Activated CD8-positive, alpha-beta T cell treated with anti-CD3 and anti-CD28 coated beads, Interleukin-2, amount 10 ng/mL, durations not matched to agents 7 days and 5 days (primary cell): ENCODE results near the gene ATG4D. TPM values are rescaled to one million over a fixed set of nuclear protein-coding genes. Genes with fewer than 3 reads are reported as not detected.
A peak's percentile ranks its signal among the peaks of the same experiment; 100 is the strongest.
"Not testable (repeated sequence)": the region's sequence is repeated elsewhere in the genome, so short reads cannot be mapped to it uniquely, and the experiment has no call there.

Experiments
- ATAC-seq: fragments of 150-1000 bp; cut with Tn5 transposase; one replicate; pipeline ENCODE4 v1.10.0; 2021; ENCODE audit warnings: moderate library complexity
- CTCF ChIA-PET: fragments of 350-600 bp; sonication (Branson Sonifier 250); formaldehyde crosslinking; loops from one replicate; lab custom pipeline; 2021; ENCODE audit warnings: antibody characterized with exemption; lab: Charles Lee
- POLR2A ChIA-PET: fragments of 350-600 bp; sonication (Branson Sonifier 250); formaldehyde crosslinking; loops from one replicate; lab custom pipeline; 2021; ENCODE audit warnings: antibody characterized with exemption; lab: Charles Lee
- DNase-seq: peaks from one replicate; pipeline ENCODE4 v3.0.0-alpha.2; 2020
- H3K27ac Mint-ChIP-seq: one replicate; pipeline ENCODE4 v1.8.0; 2021; ENCODE audit warnings: mild to moderate bottlenecking, mixed read lengths
- H3K27me3 Mint-ChIP-seq: one replicate; pipeline ENCODE4 v1.8.0; 2021; ENCODE audit warnings: low read depth, mixed read lengths
- H3K36me3 Mint-ChIP-seq: one replicate; pipeline ENCODE4 v1.8.0; 2021; ENCODE audit warnings: low read depth, mixed read lengths
- H3K4me1 Mint-ChIP-seq: one replicate; pipeline ENCODE4 v1.8.0; 2021; ENCODE audit warnings: low read depth, mixed read lengths
- H3K4me3 Mint-ChIP-seq: one replicate; pipeline ENCODE4 v1.8.0; 2021; ENCODE audit warnings: mild to moderate bottlenecking, mixed read lengths
- H3K9me3 Mint-ChIP-seq: one replicate; pipeline ENCODE4 v1.8.0; 2022; ENCODE audit warnings: mixed read lengths; ENCODE audit not compliant: insufficient read depth
- total RNA-seq, 2 experiments: library from RNA; stranded (reverse); gene quantifications; one replicate each; pipeline ENCODE4 v1.2.3, GENCODE V29; 2021

The ATG4D gene
- total RNA-seq, 2 experiments from 2014 or later, result 46.1 to 46.9 TPM

- Mint-ChIP-seq H3K27me3 (peaks cover 20% of the 10 kb centered on the region), H3K4me1 (peaks cover 13% of the 10 kb centered on the region)
- H3K36me3 Mint-ChIP-seq, CTCF ChIA-PET, POLR2A ChIA-PET, H3K27ac Mint-ChIP-seq, H3K9me3 Mint-ChIP-seq, H3K4me3 Mint-ChIP-seq, ATAC-seq, DNase-seq: not testable (repeated sequence)
Observed at GRCh38 chr19:10539016-10539415, 4.7 kb upstream of the ATG4D start.

DNA sequence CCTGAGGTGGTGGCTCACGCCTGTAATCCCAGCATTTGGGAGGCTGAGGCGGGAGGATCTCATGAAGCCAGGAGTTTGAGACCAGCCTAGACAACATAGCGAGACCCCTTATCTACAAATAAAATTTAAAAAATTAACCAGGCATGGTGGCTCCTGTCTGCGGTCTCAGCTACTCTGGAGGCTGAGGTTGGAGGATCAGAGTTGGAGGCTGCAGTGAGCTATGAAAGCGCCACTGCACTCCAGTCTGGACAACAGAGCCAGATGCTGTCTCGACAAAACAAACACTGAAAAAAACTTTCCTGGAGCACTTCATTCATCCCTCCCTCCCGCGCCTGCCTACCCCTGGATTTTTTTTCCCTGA is 665 bp upstream of the ATG4D start:
- Mint-ChIP-seq H3K4me3 (peak overlapping the region; percentile 73), H3K9me3 (no peaks in the 10 kb centered on the region), H3K36me3 (peaks cover 13% of the 10 kb centered on the region), H3K27me3 (peaks cover 19% of the 10 kb centered on the region), H3K4me1 (peaks cover 24% of the 10 kb centered on the region), H3K27ac (no peak overlapping the region)
- ChIA-PET POLR2A (interaction anchor here (0.6 to 1.1 kb wide), 6 partner anchors 11 to 87 kb away, joined by 3 to 5 read pairs (median 4); partner anchors contain the start of genes KEAP1 and KRI1), CTCF (interaction anchor here (1.0 to 3.3 kb wide), 10 partner anchors 19 to 159 kb away, joined by 3 to 34 read pairs (median 6); partner anchors contain the start of genes CDKN2D, KRI1 and QTRT1)
- DNase-seq (no peak), ATAC-seq (no peak)

GRCh38 chr19:10544242-10544752 is 593 bp downstream of the ATG4D start:
- ATAC-seq, result peak; percentile 26
- CTCF ChIA-PET, result interaction anchor here (1.0 to 1.2 kb wide), 2 partner anchors 23 to 33 kb away, joined by 3 read pairs; no protein-coding TSS in a partner anchor
- POLR2A ChIA-PET, result interaction anchor here (1.2 to 1.5 kb wide), 3 partner anchors 10 to 22 kb away, joined by 3 to 6 read pairs (median 5); partner anchors contain the start of gene KRI1
- Mint-ChIP-seq H3K36me3 (peaks cover 24% of the 10 kb centered on the region), H3K4me3 (peak overlapping the region; percentile 90), H3K9me3 (no peaks in the 10 kb centered on the region), H3K4me1 (peaks cover 17% of the 10 kb centered on the region), H3K27me3 (peaks cover 9% of the 10 kb centered on the region), H3K27ac (peak overlapping the region; percentile 88)
- peak; percentile 48 for DNase-seq

DNA sequence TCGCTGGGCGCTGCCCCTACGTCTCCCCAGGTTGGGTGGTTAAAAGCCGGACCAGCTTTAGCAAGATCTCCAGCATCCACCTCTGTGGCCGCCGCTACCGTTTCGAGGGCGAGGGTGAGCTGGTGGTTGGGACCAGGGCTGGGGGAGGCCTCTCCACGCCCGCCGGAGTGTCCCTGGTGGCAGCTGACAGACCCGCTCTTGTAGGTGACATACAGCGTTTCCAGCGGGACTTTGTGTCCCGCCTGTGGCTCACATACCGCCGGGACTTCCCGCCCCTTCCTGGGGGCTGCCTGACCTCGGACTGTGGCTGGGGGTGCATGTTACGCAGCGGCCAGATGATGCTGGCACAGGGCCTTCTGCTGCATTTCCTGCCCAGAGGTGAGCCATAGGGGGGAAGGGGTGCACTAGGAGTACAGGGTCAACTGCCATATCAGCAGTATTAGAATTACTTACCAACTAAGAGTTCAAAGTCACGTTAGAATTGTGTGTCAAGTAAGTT is 1.1 kb downstream of the ATG4D start:
- H3K9me3 Mint-ChIP-seq, result no peaks in the 10 kb centered on the region
- H3K4me1 Mint-ChIP-seq, result peaks cover 17% of the 10 kb centered on the region
- CTCF ChIA-PET, result interaction anchor here (1.0 to 1.2 kb wide), 2 partner anchors 22 to 34 kb away, joined by 3 read pairs; no protein-coding TSS in a partner anchor
- no peak for DNase-seq
- H3K27ac Mint-ChIP-seq, result peak overlapping the region; percentile 88
- no peak for ATAC-seq
- H3K4me3 Mint-ChIP-seq, result peak overlapping the region; percentile 90
- POLR2A ChIA-PET, result interaction anchor here (1.2 to 1.5 kb wide), 4 partner anchors 9 to 23 kb away, joined by 3 to 6 read pairs (median 4); partner anchors contain the start of gene KRI1
- H3K27me3 Mint-ChIP-seq, result peaks cover 9% of the 10 kb centered on the region
- peaks cover 26% of the 10 kb centered on the region for H3K36me3 Mint-ChIP-seq

DNA sequence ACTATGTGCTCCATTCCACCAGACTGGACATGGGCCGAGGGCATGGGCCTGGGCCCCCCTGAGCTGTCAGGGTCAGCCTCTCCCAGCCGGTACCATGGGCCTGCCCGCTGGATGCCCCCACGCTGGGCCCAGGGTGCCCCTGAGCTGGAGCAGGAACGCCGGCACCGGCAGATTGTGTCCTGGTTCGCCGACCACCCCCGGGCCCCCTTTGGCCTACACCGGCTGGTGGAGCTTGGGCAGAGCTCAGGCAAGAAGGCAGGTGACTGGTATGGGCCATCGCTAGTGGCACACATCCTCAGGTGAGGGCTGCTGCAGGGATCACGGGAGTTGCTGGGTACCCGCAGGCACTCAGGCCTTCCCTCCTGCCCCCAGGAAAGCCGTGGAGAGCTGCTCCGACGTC is 3.1 kb downstream of the ATG4D start:
- Mint-ChIP-seq H3K9me3 (no peaks in the 10 kb centered on the region), H3K36me3 (peaks cover 44% of the 10 kb centered on the region), H3K27me3 (peaks cover 2% of the 10 kb centered on the region), H3K4me3 (no peak overlapping the region), H3K27ac (no peak overlapping the region), H3K4me1 (peaks cover 34% of the 10 kb centered on the region)
- DNase-seq, result no peak
- ChIA-PET CTCF (interaction anchor here (1.8 kb wide), 1 partner anchor 19 kb away, joined by 4 read pairs; the partner anchor contains the start of gene KRI1), POLR2A (interaction anchor here (1.8 kb wide), 1 partner anchor 20 kb away, joined by 5 read pairs; no protein-coding TSS in a partner anchor)
- no peak for ATAC-seq

GRCh38 chr19:10548746-10549276 is 5.1 kb downstream of the ATG4D start:
- H3K9me3 Mint-ChIP-seq, result no peaks in the 10 kb centered on the region
- H3K27ac Mint-ChIP-seq, result no peak overlapping the region
- POLR2A ChIA-PET, result interaction anchor here (0.6 kb wide), 2 partner anchors 36 to 730 kb away, joined by 3 read pairs; no protein-coding TSS in a partner anchor
- DNase-seq, result no peak
- H3K27me3 Mint-ChIP-seq, result no peaks in the 10 kb centered on the region
- H3K4me1 Mint-ChIP-seq, result peaks cover 49% of the 10 kb centered on the region
- ATAC-seq, result no peak
- peaks cover 64% of the 10 kb centered on the region for H3K36me3 Mint-ChIP-seq
- CTCF ChIA-PET, result interaction anchor here (1.3 kb wide), 1 partner anchor 43 kb away, joined by 4 read pairs; no protein-coding TSS in a partner anchor
- no peak overlapping the region for H3K4me3 Mint-ChIP-seq

GRCh38 chr19:10549733-10550132 is 6.0 kb downstream of the ATG4D start:
- POLR2A ChIA-PET, result no interaction called here
- peaks cover 71% of the 10 kb centered on the region for H3K36me3 Mint-ChIP-seq
- no peak overlapping the region for H3K27ac Mint-ChIP-seq
- H3K4me3 Mint-ChIP-seq, result no peak overlapping the region
- ATAC-seq (no peak), DNase-seq (no peak)
- peaks cover 54% of the 10 kb centered on the region for H3K4me1 Mint-ChIP-seq
- H3K27me3 Mint-ChIP-seq, result no peaks in the 10 kb centered on the region
- no peaks in the 10 kb centered on the region for H3K9me3 Mint-ChIP-seq
- CTCF ChIA-PET, result no interaction called here

GRCh38 chr19:10550336-10550735 is 6.6 kb downstream of the ATG4D start:
- Mint-ChIP-seq H3K36me3 (peaks cover 69% of the 10 kb centered on the region), H3K27ac (peak overlapping the region; percentile 37), H3K4me3 (no peak overlapping the region), H3K4me1 (peaks cover 54% of the 10 kb centered on the region), H3K9me3 (no peaks in the 10 kb centered on the region), H3K27me3 (no peaks in the 10 kb centered on the region)
- CTCF ChIA-PET, result interaction anchor here (1.0 to 7.1 kb wide), 6 partner anchors 9 to 314 kb away, joined by 3 to 76 read pairs (median 6); partner anchors contain the start of genes CDKN2D and KRI1
- POLR2A ChIA-PET, result interaction anchor here (1.5 to 8.3 kb wide), 2 partner anchors 16 to 103 kb away, joined by 4 to 141 read pairs; partner anchors contain the start of genes CDKN2D and KRI1
- DNase-seq (no peak), ATAC-seq (no peak)

DNA sequence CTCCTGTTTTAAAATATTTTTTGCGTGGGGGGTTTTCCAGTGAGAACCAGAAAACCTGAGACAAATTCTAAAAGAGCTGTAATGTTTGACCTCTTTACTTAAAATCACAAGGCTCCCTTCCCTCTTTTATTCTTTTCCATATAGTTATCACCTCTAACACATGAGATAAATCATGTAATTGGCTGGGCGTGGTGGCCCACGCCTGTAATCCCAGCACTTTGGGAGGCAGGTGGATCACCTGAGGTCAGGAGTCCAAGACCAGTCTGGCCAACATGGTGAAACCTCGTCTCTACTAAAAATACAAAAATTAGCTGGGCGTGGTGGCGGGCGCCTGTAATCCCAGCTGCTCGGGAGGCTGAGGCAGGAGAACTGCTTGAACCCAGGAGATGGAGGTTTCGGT is 7.3 kb downstream of the ATG4D start:
- not testable (repeated sequence) for H3K27me3 Mint-ChIP-seq, H3K9me3 Mint-ChIP-seq, ATAC-seq, DNase-seq, H3K4me3 Mint-ChIP-seq
- CTCF ChIA-PET, result interaction anchor here (1.0 to 7.1 kb wide), 10 partner anchors 10 to 313 kb away, joined by 3 to 76 read pairs (median 6); partner anchors contain the start of genes CDKN2D, KRI1 and QTRT1
- POLR2A ChIA-PET, result interaction anchor here (1.2 to 8.3 kb wide), 4 partner anchors 16 to 280 kb away, joined by 4 to 141 read pairs (median 4); partner anchors contain the start of genes CDKN2D, ICAM1 and KRI1
- peaks cover 71% of the 10 kb centered on the region for H3K36me3 Mint-ChIP-seq
- H3K4me1 Mint-ChIP-seq, result peaks cover 60% of the 10 kb centered on the region
- H3K27ac Mint-ChIP-seq, result peak overlapping the region; percentile 20

- Mint-ChIP-seq H3K9me3 (no peaks in the 10 kb centered on the region), H3K36me3 (peaks cover 72% of the 10 kb centered on the region), H3K27me3 (no peaks in the 10 kb centered on the region), H3K4me3 (peak overlapping the region; percentile 25), H3K27ac (peak overlapping the region; percentile 93), H3K4me1 (peaks cover 62% of the 10 kb centered on the region)
- no peak for ATAC-seq
- ChIA-PET POLR2A (interaction anchor here (1.0 to 8.3 kb wide), 5 partner anchors 15 to 281 kb away, joined by 3 to 141 read pairs (median 4); partner anchors contain the start of genes CDKN2D, ICAM1 and KRI1), CTCF (interaction anchor here (0.9 to 7.1 kb wide), 11 partner anchors 11 to 150 kb away, joined by 3 to 76 read pairs (median 7); partner anchors contain the start of genes CDKN2D, KRI1 and QTRT1)
- DNase-seq, result peak; percentile 62
Observed at GRCh38 chr19:10551698-10552301, 8.1 kb downstream of the ATG4D start.
